CD4-positive, alpha-beta T cell treated with Interleukin-12 subunit alpha and Interleukin-12 subunit beta, for 1 hour (primary cell): ENCODE measurements around the gene GIMAP5.
"Not testable (repeated sequence)": the region's sequence is repeated elsewhere in the genome, so short reads cannot be mapped to it uniquely, and the experiment has no call there.

Experiments used
- DNase-seq: peaks from one replicate; pipeline ENCODE4 v3.0.0-alpha.2; 2020

Gene GIMAP5

DNA sequence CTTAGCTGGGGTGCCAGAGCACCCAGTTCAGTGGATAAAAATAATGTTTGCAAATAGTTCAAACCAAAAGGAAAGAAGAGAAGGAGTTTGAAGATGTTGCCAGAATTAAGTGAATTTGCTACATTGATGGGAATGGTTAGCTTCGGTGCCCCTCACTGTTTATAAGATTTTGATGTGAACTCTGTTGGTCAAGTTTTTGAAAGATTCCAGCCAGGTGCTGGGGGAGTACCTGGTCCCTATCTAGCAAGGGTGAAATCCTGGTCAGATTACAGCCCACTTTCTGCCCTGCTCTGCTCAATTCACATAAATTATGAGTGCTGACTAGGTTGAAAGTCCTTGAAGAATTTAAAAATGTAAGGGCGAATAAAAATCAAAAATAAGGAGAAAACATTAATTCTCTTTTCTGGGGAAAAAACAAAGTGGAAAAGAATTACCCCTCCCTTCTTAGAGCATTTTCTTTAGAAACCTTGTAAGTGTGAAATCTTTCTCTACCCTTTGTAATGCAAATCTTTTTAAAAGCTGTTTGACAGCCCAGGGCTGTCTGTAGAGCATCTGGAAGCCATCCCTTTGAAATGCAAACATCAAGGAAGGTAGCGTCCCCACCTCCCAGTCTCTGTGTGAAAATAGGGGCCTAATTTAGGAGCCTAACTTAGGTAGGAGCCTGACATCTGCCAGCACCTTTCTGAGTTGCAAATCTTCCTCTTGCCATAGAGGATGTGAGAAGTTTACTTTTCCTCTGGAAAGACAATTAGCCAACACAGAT lies 1.4 kb upstream of the GIMAP5 start:
- DNase-seq: no peak

GRCh38 chr7:150736864-150737263 lies 354 bp upstream of the GIMAP5 start:
- DNase-seq: no peak

DNA sequence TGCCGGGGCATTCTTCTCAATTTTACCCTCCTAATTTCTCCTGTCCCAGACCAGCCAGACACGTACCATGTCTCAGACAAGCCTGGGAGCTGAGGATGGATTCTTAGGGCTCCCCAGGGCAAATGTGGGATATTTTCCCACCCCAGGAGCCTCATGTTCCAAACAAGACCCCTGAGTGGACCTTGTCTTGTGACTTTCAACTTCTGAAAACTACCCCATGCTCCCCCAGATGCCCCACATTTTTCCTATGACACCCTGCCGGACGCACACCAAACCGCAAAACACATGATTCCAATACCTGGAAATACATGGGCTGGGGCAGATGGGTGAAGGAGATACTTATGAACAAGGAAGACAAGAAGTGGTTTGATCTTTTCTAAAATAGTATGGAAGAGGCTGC lies 874 bp downstream of the GIMAP5 start:
- DNase-seq: peak; percentile 65

DNA sequence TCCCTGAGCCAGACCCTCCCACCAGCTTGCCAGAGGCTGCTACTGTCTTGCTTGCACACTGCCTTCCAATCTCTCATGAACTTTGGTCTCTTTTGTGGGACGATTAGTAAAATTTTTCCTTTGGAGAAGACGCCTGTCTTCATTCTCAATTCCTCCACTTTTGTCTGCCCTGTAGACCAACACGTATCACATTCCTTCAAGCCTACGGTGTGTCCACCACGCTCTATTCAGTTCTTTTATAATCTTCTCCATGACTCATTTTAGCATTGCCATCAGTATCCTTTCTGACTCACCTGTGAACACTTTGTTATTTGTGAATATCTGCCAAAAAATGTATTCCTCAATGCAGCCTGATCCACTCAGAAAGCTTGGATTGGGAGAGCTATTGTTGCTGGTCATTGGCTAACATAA lies 1.4 kb downstream of the GIMAP5 start:
- no peak for DNase-seq

DNA sequence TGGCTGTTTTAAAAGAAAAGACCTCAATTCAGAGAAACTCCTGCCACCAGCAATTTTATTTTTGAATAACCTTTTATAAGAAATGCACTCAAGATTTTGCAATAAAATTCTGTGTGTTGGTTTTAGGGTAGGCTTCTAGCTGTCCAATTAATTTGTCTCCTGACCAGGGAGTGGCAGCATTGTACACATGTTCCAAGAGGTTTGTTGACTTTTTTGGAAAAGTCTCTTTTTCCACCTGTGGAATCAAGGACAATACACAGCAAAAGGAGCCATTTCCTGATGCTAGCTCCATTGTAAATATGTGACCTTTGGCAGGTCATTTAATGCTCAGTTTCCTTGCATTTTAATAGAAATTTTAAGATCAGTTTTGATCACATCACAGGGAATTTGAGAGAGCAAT lies 1.8 kb downstream of the GIMAP5 start:
- DNase-seq: no peak

DNA sequence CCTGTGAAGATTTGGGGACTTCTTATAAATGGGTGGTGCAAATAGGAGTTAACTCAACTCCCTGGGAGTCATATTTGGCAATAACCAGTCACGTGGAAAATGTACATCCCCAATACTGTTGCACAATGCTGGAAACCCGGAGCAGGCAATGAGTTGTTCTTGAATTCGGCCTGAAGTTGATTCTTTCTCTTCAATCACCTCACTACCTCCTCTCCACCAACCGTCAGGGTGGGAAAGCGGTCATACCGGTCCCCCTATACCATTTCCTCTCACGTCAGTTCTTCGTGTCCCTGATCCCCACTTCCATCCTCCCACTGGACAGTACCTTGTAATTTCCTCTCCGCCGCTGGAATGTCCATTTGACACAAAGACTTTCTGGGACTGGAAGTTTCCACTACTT lies 2.8 kb downstream of the GIMAP5 start:
- DNase-seq: peak; percentile 34

DNA sequence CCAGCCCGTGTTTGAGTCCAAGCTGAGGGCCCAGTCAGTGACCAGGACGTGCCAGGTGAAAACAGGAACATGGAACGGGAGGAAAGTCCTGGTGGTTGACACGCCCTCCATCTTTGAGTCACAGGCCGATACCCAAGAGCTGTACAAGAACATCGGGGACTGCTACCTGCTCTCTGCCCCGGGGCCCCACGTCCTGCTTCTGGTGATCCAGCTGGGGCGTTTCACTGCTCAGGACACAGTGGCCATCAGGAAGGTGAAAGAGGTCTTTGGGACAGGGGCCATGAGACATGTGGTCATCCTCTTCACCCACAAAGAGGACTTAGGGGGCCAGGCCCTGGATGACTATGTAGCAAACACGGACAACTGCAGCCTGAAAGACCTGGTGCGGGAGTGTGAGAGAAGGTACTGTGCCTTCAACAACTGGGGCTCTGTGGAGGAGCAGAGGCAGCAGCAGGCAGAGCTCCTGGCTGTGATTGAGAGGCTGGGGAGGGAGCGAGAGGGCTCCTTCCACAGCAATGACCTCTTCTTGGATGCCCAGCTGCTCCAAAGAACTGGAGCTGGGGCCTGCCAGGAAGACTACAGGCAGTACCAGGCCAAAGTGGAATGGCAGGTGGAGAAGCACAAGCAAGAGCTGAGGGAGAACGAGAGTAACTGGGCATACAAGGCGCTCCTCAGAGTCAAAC lies 5.2 kb downstream of the GIMAP5 start:
- no peak for DNase-seq

GRCh38 chr7:150744041-150744656 lies 6.9 kb downstream of the GIMAP5 start:
- no peak for DNase-seq

DNA sequence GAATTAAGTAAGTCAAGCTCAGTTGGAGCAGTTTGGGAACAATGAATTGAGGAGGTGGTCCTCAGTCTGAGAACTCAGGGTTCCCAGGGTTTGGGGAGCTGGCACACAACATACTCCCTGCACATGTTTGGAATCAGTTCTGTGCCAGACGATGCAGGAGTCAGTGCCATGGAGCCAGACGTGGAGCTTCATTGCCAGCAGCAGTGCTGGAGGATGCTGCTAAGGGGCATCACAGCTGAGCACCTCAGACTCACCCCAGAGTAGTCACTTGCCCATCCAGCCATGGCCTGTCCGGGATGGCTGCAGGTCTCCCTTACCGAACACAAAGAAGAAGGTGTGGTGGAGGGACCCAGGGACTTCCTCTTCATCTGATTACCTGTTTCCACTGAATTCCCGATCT lies 7.9 kb downstream of the GIMAP5 start:
- DNase-seq: no peak

GRCh38 chr7:150745876-150746275 lies 8.7 kb downstream of the GIMAP5 start:
- DNase-seq: no peak

- no peak for DNase-seq
Measured at GRCh38 chr7:150746921-150747320, 9.7 kb downstream of the GIMAP5 start.

- no peak for DNase-seq
Measured at GRCh38 chr7:150748376-150748775, 11.2 kb downstream of the GIMAP5 start.

- DNase-seq: no peak
Measured at GRCh38 chr7:150751702-150752101, 14.5 kb downstream of the GIMAP5 start.

DNA sequence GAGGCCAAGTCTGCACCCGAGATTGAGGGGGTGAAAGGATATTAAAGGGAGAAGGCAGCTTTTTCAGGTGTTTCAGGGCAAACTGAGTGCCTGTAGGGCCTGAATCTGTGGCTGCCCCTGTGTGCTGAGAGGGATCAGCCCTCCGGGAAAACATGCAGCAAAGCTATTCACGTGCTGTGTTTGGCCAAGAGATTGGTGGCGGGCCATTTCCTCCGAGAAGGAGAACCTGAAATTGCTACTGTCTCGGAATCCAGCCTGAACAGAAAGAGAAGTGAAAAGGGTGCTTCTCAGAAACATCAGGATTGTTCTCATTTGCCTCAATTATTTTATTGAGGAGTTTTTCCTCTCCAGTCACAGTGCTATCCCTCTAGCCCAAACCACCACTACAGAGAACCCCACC lies 16.0 kb downstream of the GIMAP5 start:
- DNase-seq: no peak

DNA sequence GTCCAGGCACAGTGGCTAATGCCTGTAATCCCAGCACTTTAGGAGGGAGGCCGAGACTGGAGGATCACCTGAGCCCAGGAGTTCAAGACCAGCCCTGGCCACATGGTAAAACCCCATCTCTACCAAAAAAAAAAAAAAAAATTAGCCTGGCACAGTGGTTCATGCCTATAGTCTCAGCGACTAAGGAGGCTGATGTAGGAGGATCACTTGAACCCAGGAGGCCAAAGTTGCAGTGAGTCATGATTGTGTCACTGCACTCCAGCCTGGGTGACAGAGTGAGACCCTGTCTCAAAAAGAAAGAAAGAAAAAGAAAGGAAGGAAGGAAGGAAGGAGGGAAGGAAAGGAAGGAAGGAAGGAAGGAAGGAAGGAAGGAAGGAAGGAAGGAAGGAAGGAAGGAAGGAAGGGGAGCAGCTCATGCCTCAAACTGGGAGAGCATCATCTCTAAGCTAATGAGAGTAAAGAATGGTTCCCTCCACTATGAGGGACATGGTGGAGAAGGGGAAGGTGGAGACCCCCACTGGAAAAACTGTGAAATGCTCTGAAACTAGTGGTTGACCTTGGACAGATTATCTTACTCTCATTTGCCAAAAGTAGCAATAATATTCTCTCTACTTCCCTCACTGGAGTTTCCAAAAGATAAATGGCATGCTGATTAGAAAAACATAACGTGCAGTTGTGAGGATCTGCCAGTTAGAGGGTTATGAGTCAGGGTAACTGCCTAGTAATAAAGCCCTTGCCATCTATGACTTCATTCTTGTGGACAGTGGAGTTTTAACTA lies 16.8 kb downstream of the GIMAP5 start:
- DNase-seq: peak; percentile 59

DNA sequence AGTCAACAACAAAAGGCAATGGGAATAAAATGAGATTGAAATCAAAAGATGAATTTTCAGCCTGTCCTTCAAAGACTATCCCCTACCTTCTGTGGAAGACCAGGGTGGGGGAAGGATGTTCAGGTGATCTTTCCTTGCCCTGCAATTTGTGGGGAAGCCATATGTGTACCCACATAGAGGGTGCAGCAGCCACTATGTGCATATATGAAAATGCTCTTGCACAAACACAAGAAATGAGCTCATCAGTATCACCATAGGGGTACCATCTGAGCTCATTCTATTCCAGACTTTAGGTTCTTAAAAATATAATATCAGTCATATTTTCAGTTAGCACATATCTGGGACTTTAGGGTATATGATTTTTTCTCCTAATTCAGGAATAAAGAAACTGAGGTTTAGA lies 17.7 kb downstream of the GIMAP5 start:
- no peak for DNase-seq

DNA sequence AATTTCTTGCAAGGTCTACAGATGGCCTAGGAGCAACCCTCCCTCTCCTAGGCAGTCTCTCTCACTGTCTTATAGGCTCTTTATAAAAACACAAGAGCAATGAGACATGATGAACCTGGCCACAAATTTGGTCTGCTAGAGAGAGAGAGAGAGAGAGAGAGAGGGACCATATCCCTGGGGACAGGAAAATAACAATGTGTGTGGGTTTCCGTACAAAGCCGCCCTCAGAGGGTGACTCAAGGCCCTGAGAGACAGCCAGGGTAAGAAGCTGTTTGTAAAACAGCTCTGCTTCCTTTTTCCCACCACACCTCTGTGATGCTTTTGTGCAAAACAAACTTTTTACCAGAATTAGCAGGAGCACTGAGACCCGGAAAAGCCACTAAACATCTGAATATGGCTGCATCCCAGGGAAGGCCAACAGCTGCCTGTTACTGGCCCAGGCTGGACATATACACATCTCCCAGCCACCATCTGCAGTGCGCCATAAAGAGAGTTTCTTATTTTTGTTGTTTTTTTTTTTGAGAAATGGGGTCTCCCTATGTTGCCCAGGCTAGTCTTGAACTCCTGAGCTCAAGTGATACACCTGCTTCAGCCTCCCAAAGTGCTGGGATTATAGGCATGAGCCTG lies 18.4 kb downstream of the GIMAP5 start:
- DNase-seq: peak; percentile 87

DNA sequence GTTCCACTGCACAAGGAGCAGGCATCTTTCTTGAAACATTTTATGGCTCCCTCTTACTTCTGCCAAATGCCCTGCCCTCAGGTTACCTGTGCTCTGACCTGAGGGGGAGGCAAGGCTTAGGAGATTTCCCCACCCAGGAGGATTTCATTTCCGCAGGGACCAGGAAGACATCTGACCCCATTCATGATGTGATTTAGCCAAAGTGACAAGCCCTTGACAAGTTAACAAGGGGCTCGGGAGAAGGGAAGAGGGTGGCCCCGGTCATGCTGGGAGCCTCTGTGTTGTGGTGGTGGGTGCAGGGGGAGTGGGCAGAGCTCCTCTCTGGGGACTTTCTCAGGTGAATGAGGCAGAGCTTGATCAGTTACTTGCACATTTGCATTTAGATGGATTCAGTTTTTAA lies 18.9 kb downstream of the GIMAP5 start:
- no peak for DNase-seq

DNA sequence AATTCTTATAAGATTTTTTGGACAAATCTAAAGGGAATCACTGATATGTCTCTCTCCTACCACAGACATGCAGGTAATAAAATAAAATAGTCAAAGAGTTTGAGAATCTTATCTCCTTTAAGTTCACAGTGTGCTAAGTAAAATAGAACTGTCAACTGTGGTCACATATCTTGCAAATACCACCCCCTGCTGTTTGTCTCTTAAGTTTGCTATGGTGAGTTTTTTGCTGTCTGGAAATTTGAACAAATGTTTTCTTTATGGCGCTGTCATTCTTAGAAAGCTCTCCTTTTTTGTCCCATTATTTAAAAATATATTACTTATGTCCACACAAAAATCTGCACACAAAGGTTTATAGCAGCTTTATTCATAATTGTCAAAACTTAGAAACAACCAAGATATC lies 19.6 kb downstream of the GIMAP5 start:
- peak; percentile 80 for DNase-seq

- no peak for DNase-seq
Measured at GRCh38 chr7:150759479-150759878, 22.3 kb downstream of the GIMAP5 start.

GRCh38 chr7:150766334-150766709 lies 29.1 kb downstream of the GIMAP5 start:
- DNase-seq: no peak

DNA sequence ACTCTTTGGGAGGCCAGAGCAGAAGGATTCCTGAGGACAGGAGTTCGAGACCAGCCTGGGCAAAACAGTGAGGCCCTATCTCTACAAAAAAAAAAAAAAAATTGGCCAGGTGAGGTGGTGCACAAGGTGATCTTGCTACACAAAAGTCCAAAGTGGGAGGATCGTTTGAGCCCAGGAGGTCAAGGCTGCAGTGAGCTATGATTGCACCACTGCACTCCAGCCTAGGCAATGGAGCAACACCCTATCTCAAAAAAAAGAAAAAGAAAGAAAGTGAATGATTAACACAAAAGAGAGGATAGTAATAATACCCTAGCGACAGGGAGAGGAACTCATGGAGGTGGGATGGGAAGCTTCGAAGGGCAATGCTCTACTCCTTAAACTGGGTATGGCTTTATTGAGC lies 32.5 kb downstream of the GIMAP5 start:
- DNase-seq: no peak

DNA sequence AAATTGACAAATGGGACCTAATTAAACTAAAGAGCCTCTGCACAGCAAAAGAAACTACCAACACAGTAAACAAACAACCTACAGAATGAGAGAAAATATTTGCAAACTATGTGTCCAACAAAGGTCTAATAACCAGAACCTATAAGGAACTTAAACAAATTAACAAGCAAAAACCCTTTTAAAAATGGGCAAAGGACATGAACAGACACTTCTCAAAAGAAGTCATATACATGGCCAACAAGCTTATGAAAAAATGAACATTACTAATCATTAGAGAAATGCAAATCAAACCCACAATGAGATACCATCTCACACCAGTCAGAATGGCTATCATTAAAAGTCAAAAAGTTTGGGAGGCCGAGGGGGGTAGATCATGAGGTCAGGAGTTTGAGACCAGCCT lies 36.9 kb downstream of the GIMAP5 start:
- DNase-seq: not testable (repeated sequence)
